Cardiac muscle cell (in vitro differentiated cells and primary cell): ENCODE measurements around the gene TEX53. TPM values are rescaled to one million over a fixed set of nuclear protein-coding genes. Genes with fewer than 3 reads are reported as not detected.

Experiments
- DNase-seq, 2 donors: peaks; one replicate each; pipeline versions ENCODE4 v3.0.0 to v3.0.0-alpha.2; 2010 to 2017; ENCODE audit warnings: low read depth in 1 of 2, low spot score in 1 of 2
- H3K27ac ChIP-seq: fragments of 200-600 bp; sonication (generic); 2 replicates; pipeline ENCODE4 v1.5.1; 2016
- H3K27me3 ChIP-seq: fragments of 200-600 bp; sonication (generic); 2 replicates; pipeline ENCODE4 v1.6.0; 2016; ENCODE audit warnings: control low read depth
- H3K36me3 ChIP-seq: fragments of 200-600 bp; sonication (generic); 2 replicates; pipeline ENCODE4 v1.5.1; 2016; ENCODE audit warnings: control low read depth
- H3K4me1 ChIP-seq: fragments of 200-600 bp; sonication (generic); 2 replicates; pipeline ENCODE4 v1.8.1; 2017; ENCODE audit warnings: low read depth, mild to moderate bottlenecking, mixed run types
- H3K4me3 ChIP-seq: fragments of 200-600 bp; sonication (generic); 2 replicates; pipeline ENCODE4 v1.5.1; 2016; ENCODE audit warnings: mild to moderate bottlenecking
- H3K9me3 ChIP-seq: fragments of 200-600 bp; sonication (generic); 2 replicates; pipeline ENCODE4 v1.5.1; 2017; ENCODE audit warnings: low read depth, mild to moderate bottlenecking, control low read depth
- CTCF ChIP-seq: IDR thresholded peaks from 2 replicates; pipeline ENCODE4 v1.5.1; 2012; ENCODE audit warnings: low read depth, mild to moderate bottlenecking, low read length
- polyA plus RNA-seq: library from polyadenylated mRNA; unstranded; fragments of >200 nt; fragmentation: Nextera tagmentation; extraction: Ambion mirVana; gene quantifications from 2 replicates; pipeline ENCODE4 v1.2.1, GENCODE V29; 2016
- total RNA-seq: library from RNA; depleted of rRNA; stranded (reverse); fragments of >200 nt; gene quantifications from 2 replicates; pipeline ENCODE4 v1.2.3, GENCODE V29; 2016

The TEX53 gene
- total and polyA plus RNA-seq, 2 experiments from 2014 or later, result not detected

- DNase-seq, result no peak
- no peak overlapping the region for H3K27ac ChIP-seq
- H3K9me3 ChIP-seq, result no peaks in the 10 kb centered on the region
- peaks cover 19% of the 10 kb centered on the region for H3K27me3 ChIP-seq
- H3K4me1 ChIP-seq, result no peaks in the 10 kb centered on the region
- no peak overlapping the region for H3K4me3 ChIP-seq
- no peak for TF ChIP-seq CTCF
- H3K36me3 ChIP-seq, result no peaks in the 10 kb centered on the region
Observed at GRCh38 chr9:114680259-114681001, 22.8 kb upstream of the TEX53 start.

- Histone ChIP-seq H3K36me3 (no peaks in the 10 kb centered on the region), H3K4me1 (no peaks in the 10 kb centered on the region), H3K27ac (no peak overlapping the region), H3K9me3 (no peaks in the 10 kb centered on the region), H3K27me3 (peaks cover 21% of the 10 kb centered on the region), H3K4me3 (no peak overlapping the region)
- no peak for DNase-seq
- TF ChIP-seq CTCF, result no peak
Observed at GRCh38 chr9:114678795-114679194, 21.2 kb upstream of the TEX53 start.

DNA sequence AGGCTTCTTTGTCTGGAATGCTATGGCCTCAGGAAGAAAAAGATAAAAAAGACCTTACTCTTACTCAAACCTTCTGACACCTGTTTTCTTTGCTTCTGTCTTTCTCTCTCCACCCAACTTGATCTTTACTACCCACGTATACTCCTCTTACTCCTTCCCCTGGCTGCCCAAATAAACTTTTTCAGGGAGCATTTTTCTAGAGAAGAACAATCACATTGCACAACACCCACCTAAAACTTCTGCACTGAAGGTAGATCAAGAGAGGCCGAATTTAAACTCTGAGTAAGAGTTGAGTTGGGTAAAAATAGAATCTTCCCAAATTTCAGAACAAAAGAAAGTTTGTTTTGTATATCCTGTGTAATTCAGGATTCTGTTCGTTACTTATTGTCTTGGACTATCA is 20.5 kb upstream of the TEX53 start:
- no peaks in the 10 kb centered on the region for H3K4me1 ChIP-seq
- no peak overlapping the region for H3K4me3 ChIP-seq
- no peaks in the 10 kb centered on the region for H3K9me3 ChIP-seq
- no peak overlapping the region for H3K27ac ChIP-seq
- H3K27me3 ChIP-seq, result peaks cover 21% of the 10 kb centered on the region
- TF ChIP-seq CTCF, result no peak
- DNase-seq, result no peak
- H3K36me3 ChIP-seq, result no peaks in the 10 kb centered on the region

DNA sequence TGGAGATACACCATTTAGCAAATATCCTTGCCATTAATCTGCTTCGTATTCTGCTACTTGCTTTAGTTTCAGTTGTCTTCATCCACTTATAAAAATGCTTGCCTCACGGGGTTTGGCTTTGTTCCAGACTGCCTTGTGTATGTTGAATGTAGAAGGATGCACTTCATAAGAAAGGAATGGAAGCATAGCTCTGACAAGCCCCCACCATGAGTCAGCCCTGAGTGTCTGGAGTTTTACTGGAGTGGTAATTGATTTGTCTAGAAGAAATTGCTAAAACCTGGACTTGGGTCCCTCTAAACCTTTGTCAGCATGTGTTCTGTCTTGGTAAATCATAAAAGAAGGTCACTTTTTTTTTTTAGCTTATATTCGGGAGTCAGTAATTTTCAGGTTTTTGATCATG is 19.8 kb upstream of the TEX53 start:
- H3K27me3 ChIP-seq, result peaks cover 21% of the 10 kb centered on the region
- no peak overlapping the region for H3K4me3 ChIP-seq
- DNase-seq, result peak; percentile 84 to 98

GRCh38 chr9:114676901-114677300 is 19.3 kb upstream of the TEX53 start:
- TF ChIP-seq CTCF, result no peak
- Histone ChIP-seq H3K9me3 (no peaks in the 10 kb centered on the region), H3K4me3 (no peak overlapping the region), H3K27ac (no peak overlapping the region), H3K27me3 (peaks cover 21% of the 10 kb centered on the region), H3K36me3 (no peaks in the 10 kb centered on the region), H3K4me1 (no peaks in the 10 kb centered on the region)
- DNase-seq, result no peak

More for the DNA sequence above, 19.8 kb upstream of the TEX53 start:
- no peak for TF ChIP-seq CTCF
- no peak overlapping the region for H3K27ac ChIP-seq
- H3K36me3 ChIP-seq, result no peaks in the 10 kb centered on the region
- no peaks in the 10 kb centered on the region for H3K9me3 ChIP-seq
- no peaks in the 10 kb centered on the region for H3K4me1 ChIP-seq
